Neuron (in vitro differentiated cells): ENCODE measurements around the gene RAPGEF1.

Experiments
- H2AFZ ChIP-seq: one replicate; pipeline ENCODE4 v1.6.1; 2013; ENCODE audit warnings: low read depth, mild to moderate bottlenecking, inconsistent platforms, low read length, moderate library complexity
- H3K27me3 ChIP-seq: one replicate; pipeline ENCODE4 v1.6.1; 2013; ENCODE audit warnings: low read length; ENCODE audit not compliant: insufficient read depth
- H3K36me3 ChIP-seq: one replicate; pipeline ENCODE4 v1.6.1; 2013; ENCODE audit warnings: low read length; ENCODE audit not compliant: insufficient read depth
- H3K4me1 ChIP-seq: one replicate; pipeline ENCODE4 v1.6.1; 2013; ENCODE audit warnings: low read length; ENCODE audit not compliant: insufficient read depth
- H3K4me3 ChIP-seq: 2 replicates; pipeline ENCODE4 v1.5.1; 2013; ENCODE audit warnings: mild to moderate bottlenecking, low read length, moderate library complexity
- H3K9me3 ChIP-seq: one replicate; pipeline ENCODE4 v1.6.1; 2013; ENCODE audit warnings: low read length

RAPGEF1 gene

GRCh38 chr9:131731644-131732043 is 8.2 kb downstream of the RAPGEF1 start:
- Histone ChIP-seq H3K4me3 (no peak overlapping the region), H3K9me3 (no peaks in the 10 kb centered on the region), H2AFZ (no peak overlapping the region), H3K27me3 (no peaks in the 10 kb centered on the region), H3K36me3 (no peaks in the 10 kb centered on the region), H3K4me1 (peaks cover 25% of the 10 kb centered on the region)

- Histone ChIP-seq H3K4me1 (peaks cover 25% of the 10 kb centered on the region), H3K27me3 (no peaks in the 10 kb centered on the region), H3K9me3 (peaks cover under 1% of the 10 kb centered on the region), H3K4me3 (no peak overlapping the region), H3K36me3 (no peaks in the 10 kb centered on the region), H2AFZ (no peak overlapping the region)
Measured at GRCh38 chr9:131731237-131731636, 8.6 kb downstream of the RAPGEF1 start.

GRCh38 chr9:131728961-131729360 is 10.9 kb downstream of the RAPGEF1 start:
- no peaks in the 10 kb centered on the region for H3K36me3 ChIP-seq
- peaks cover 4% of the 10 kb centered on the region for H3K9me3 ChIP-seq
- H2AFZ ChIP-seq, result no peak overlapping the region
- H3K27me3 ChIP-seq, result no peaks in the 10 kb centered on the region
- peaks cover 25% of the 10 kb centered on the region for H3K4me1 ChIP-seq
- H3K4me3 ChIP-seq, result no peak overlapping the region

- H3K36me3 ChIP-seq, result no peaks in the 10 kb centered on the region
- H3K4me3 ChIP-seq, result no peak overlapping the region
- H3K4me1 ChIP-seq, result peaks cover 25% of the 10 kb centered on the region
- H2AFZ ChIP-seq, result no peak overlapping the region
- H3K27me3 ChIP-seq, result no peaks in the 10 kb centered on the region
- peaks cover 4% of the 10 kb centered on the region for H3K9me3 ChIP-seq
Measured at GRCh38 chr9:131728546-131728910, 11.3 kb downstream of the RAPGEF1 start.

GRCh38 chr9:131727795-131728545 is 11.9 kb downstream of the RAPGEF1 start:
- Histone ChIP-seq H3K4me3 (no peak overlapping the region), H3K9me3 (peaks cover 4% of the 10 kb centered on the region), H2AFZ (no peak overlapping the region), H3K36me3 (no peaks in the 10 kb centered on the region), H3K4me1 (peaks cover 25% of the 10 kb centered on the region), H3K27me3 (no peaks in the 10 kb centered on the region)

GRCh38 chr9:131727184-131727759 is 12.6 kb downstream of the RAPGEF1 start:
- H2AFZ ChIP-seq, result no peak overlapping the region
- H3K4me3 ChIP-seq, result no peak overlapping the region
- H3K27me3 ChIP-seq, result no peaks in the 10 kb centered on the region
- H3K4me1 ChIP-seq, result peaks cover 23% of the 10 kb centered on the region
- peaks cover 4% of the 10 kb centered on the region for H3K9me3 ChIP-seq
- peaks cover under 1% of the 10 kb centered on the region for H3K36me3 ChIP-seq

GRCh38 chr9:131724683-131725082 is 15.2 kb downstream of the RAPGEF1 start:
- Histone ChIP-seq H3K4me1 (peaks cover 11% of the 10 kb centered on the region), H3K36me3 (peaks cover 9% of the 10 kb centered on the region), H3K4me3 (no peak overlapping the region), H2AFZ (no peak overlapping the region), H3K9me3 (peaks cover 4% of the 10 kb centered on the region), H3K27me3 (no peaks in the 10 kb centered on the region)

- peaks cover 4% of the 10 kb centered on the region for H3K9me3 ChIP-seq
- H2AFZ ChIP-seq, result no peak overlapping the region
- H3K4me3 ChIP-seq, result no peak overlapping the region
- peaks cover 9% of the 10 kb centered on the region for H3K36me3 ChIP-seq
- H3K27me3 ChIP-seq, result no peaks in the 10 kb centered on the region
- H3K4me1 ChIP-seq, result peaks cover 11% of the 10 kb centered on the region
Measured at GRCh38 chr9:131723632-131724031, 16.2 kb downstream of the RAPGEF1 start.

- no peaks in the 10 kb centered on the region for H3K27me3 ChIP-seq
- H3K4me3 ChIP-seq, result no peak overlapping the region
- peaks cover under 1% of the 10 kb centered on the region for H3K4me1 ChIP-seq
Measured at GRCh38 chr9:131722255-131722654, 17.6 kb downstream of the RAPGEF1 start.

GRCh38 chr9:131721076-131721475 is 18.8 kb downstream of the RAPGEF1 start:
- H2AFZ ChIP-seq, result no peak overlapping the region
- no peak overlapping the region for H3K4me3 ChIP-seq
- peaks cover 3% of the 10 kb centered on the region for H3K9me3 ChIP-seq
- no peaks in the 10 kb centered on the region for H3K4me1 ChIP-seq
- no peaks in the 10 kb centered on the region for H3K27me3 ChIP-seq
- H3K36me3 ChIP-seq, result peaks cover 9% of the 10 kb centered on the region

More at GRCh38 chr9:131722255-131722654, 17.6 kb downstream of the RAPGEF1 start:
- Histone ChIP-seq H2AFZ (no peak overlapping the region), H3K36me3 (peaks cover 9% of the 10 kb centered on the region), H3K9me3 (peaks cover 4% of the 10 kb centered on the region)

GRCh38 chr9:131720330-131720729 is 19.5 kb downstream of the RAPGEF1 start:
- H3K4me1 ChIP-seq, result no peaks in the 10 kb centered on the region
- no peak overlapping the region for H2AFZ ChIP-seq
- peaks cover 3% of the 10 kb centered on the region for H3K9me3 ChIP-seq
- no peak overlapping the region for H3K4me3 ChIP-seq
- no peaks in the 10 kb centered on the region for H3K27me3 ChIP-seq
- peaks cover 9% of the 10 kb centered on the region for H3K36me3 ChIP-seq

GRCh38 chr9:131719262-131719908 is 20.5 kb downstream of the RAPGEF1 start:
- H3K27me3 ChIP-seq, result no peaks in the 10 kb centered on the region
- peaks cover 9% of the 10 kb centered on the region for H3K36me3 ChIP-seq
- no peak overlapping the region for H3K4me3 ChIP-seq
- no peak overlapping the region for H2AFZ ChIP-seq
- no peaks in the 10 kb centered on the region for H3K9me3 ChIP-seq
- no peaks in the 10 kb centered on the region for H3K4me1 ChIP-seq

- Histone ChIP-seq H3K36me3 (peaks cover 9% of the 10 kb centered on the region), H2AFZ (no peak overlapping the region), H3K9me3 (no peaks in the 10 kb centered on the region), H3K4me3 (no peak overlapping the region), H3K4me1 (no peaks in the 10 kb centered on the region), H3K27me3 (no peaks in the 10 kb centered on the region)
Measured at GRCh38 chr9:131717719-131718460, 22.0 kb downstream of the RAPGEF1 start.
